Activated T-cell treated with anti-CD3 and anti-CD28 coated beads, Interleukin-2, amount 50 U/mL, for 4 hours (primary cell): ENCODE results near the gene FAS. TPM values are rescaled to one million over a fixed set of nuclear protein-coding genes. Genes with fewer than 3 reads are reported as not detected.

Experiments used
- ATAC-seq, 2 donors: fragments of 200-7000 bp; cut with Tn5 transposase; one replicate each; pipeline ENCODE4 v1.10.0; 2021
- DNase-seq: peaks from one replicate; pipeline ENCODE4 v3.0.0-alpha.2; 2020
- H3K27me3 Mint-ChIP-seq: one replicate; pipeline ENCODE4 v1.8.0; 2021; ENCODE audit warnings: low read depth, mixed read lengths
- H3K36me3 Mint-ChIP-seq: one replicate; pipeline ENCODE4 v1.8.0; 2022; ENCODE audit warnings: mixed read lengths; ENCODE audit not compliant: insufficient read depth
- H3K4me1 Mint-ChIP-seq: one replicate; pipeline ENCODE4 v1.8.0; 2021; ENCODE audit warnings: low read depth, mixed read lengths
- H3K4me3 Mint-ChIP-seq: one replicate; pipeline ENCODE4 v1.8.0; 2021; ENCODE audit warnings: mild to moderate bottlenecking, moderate library complexity, mixed read lengths
- H3K9me3 Mint-ChIP-seq: one replicate; pipeline ENCODE4 v1.8.0; 2021; ENCODE audit warnings: mixed read lengths
- total RNA-seq, 3 donors: library from RNA; stranded (reverse); gene quantifications; one replicate each; pipeline ENCODE4 v1.2.1, GENCODE V29; 2021

Gene FAS
- total RNA-seq, 3 donors from 2014 or later, result 23.0 to 31.9 (median 30.1) TPM

GRCh38 chr10:88961266-88961665 lies 29.3 kb upstream of the FAS start:
- no peaks in the 10 kb centered on the region for H3K36me3 Mint-ChIP-seq
- ATAC-seq, result peak; percentile 20 to 51
- DNase-seq, result no peak
- no peaks in the 10 kb centered on the region for H3K9me3 Mint-ChIP-seq
- H3K4me3 Mint-ChIP-seq, result no peak overlapping the region
- no peaks in the 10 kb centered on the region for H3K27me3 Mint-ChIP-seq
- peaks cover 25% of the 10 kb centered on the region for H3K4me1 Mint-ChIP-seq

GRCh38 chr10:88962336-88962735 lies 28.3 kb upstream of the FAS start:
- H3K36me3 Mint-ChIP-seq, result no peaks in the 10 kb centered on the region
- H3K27me3 Mint-ChIP-seq, result no peaks in the 10 kb centered on the region
- no peaks in the 10 kb centered on the region for H3K9me3 Mint-ChIP-seq
- no peak for DNase-seq
- ATAC-seq, result no peak
- H3K4me1 Mint-ChIP-seq, result peaks cover 25% of the 10 kb centered on the region
- H3K4me3 Mint-ChIP-seq, result peak overlapping the region; percentile 40

- Mint-ChIP-seq H3K27me3 (no peaks in the 10 kb centered on the region), H3K4me3 (no peak overlapping the region), H3K9me3 (no peaks in the 10 kb centered on the region), H3K36me3 (no peaks in the 10 kb centered on the region), H3K4me1 (peaks cover 25% of the 10 kb centered on the region)
- DNase-seq, result no peak
- ATAC-seq, result no peak
Observed at GRCh38 chr10:88963318-88963717, 27.3 kb upstream of the FAS start.

- Mint-ChIP-seq H3K36me3 (no peaks in the 10 kb centered on the region), H3K9me3 (no peaks in the 10 kb centered on the region), H3K4me3 (no peak overlapping the region), H3K27me3 (no peaks in the 10 kb centered on the region), H3K4me1 (peaks cover 25% of the 10 kb centered on the region)
- DNase-seq (no peak), ATAC-seq (no peak)
Observed at GRCh38 chr10:88964360-88964759, 26.2 kb upstream of the FAS start.

- no peak overlapping the region for H3K4me3 Mint-ChIP-seq
- DNase-seq (no peak), ATAC-seq (no peak)
- H3K36me3 Mint-ChIP-seq, result no peaks in the 10 kb centered on the region
- H3K4me1 Mint-ChIP-seq, result peaks cover 25% of the 10 kb centered on the region
- no peaks in the 10 kb centered on the region for H3K9me3 Mint-ChIP-seq
- H3K27me3 Mint-ChIP-seq, result no peaks in the 10 kb centered on the region
Observed at GRCh38 chr10:88964869-88965415, 25.7 kb upstream of the FAS start.

GRCh38 chr10:88966797-88967196 lies 23.8 kb upstream of the FAS start:
- no peaks in the 10 kb centered on the region for H3K27me3 Mint-ChIP-seq
- no peak overlapping the region for H3K4me3 Mint-ChIP-seq
- DNase-seq (no peak), ATAC-seq (no peak)
- peaks cover 11% of the 10 kb centered on the region for H3K4me1 Mint-ChIP-seq
- no peaks in the 10 kb centered on the region for H3K36me3 Mint-ChIP-seq
- no peaks in the 10 kb centered on the region for H3K9me3 Mint-ChIP-seq

GRCh38 chr10:88968391-88968790 lies 22.2 kb upstream of the FAS start:
- ATAC-seq, result no peak
- H3K36me3 Mint-ChIP-seq, result no peaks in the 10 kb centered on the region
- H3K4me1 Mint-ChIP-seq, result peaks cover 2% of the 10 kb centered on the region
- no peak overlapping the region for H3K4me3 Mint-ChIP-seq
- no peaks in the 10 kb centered on the region for H3K27me3 Mint-ChIP-seq
- DNase-seq, result no peak
- no peaks in the 10 kb centered on the region for H3K9me3 Mint-ChIP-seq

GRCh38 chr10:88971221-88972061 lies 19.2 kb upstream of the FAS start:
- Mint-ChIP-seq H3K4me1 (peaks cover 15% of the 10 kb centered on the region), H3K9me3 (no peaks in the 10 kb centered on the region), H3K4me3 (no peak overlapping the region), H3K36me3 (no peaks in the 10 kb centered on the region), H3K27me3 (no peaks in the 10 kb centered on the region)
- DNase-seq (no peak), ATAC-seq (no peak)

- ATAC-seq (no peak), DNase-seq (no peak)
- H3K9me3 Mint-ChIP-seq, result no peaks in the 10 kb centered on the region
- H3K4me1 Mint-ChIP-seq, result peaks cover 16% of the 10 kb centered on the region
- H3K27me3 Mint-ChIP-seq, result no peaks in the 10 kb centered on the region
- H3K4me3 Mint-ChIP-seq, result no peak overlapping the region
- no peaks in the 10 kb centered on the region for H3K36me3 Mint-ChIP-seq
Observed at GRCh38 chr10:88974012-88974411, 16.6 kb upstream of the FAS start.

- Mint-ChIP-seq H3K9me3 (no peaks in the 10 kb centered on the region), H3K4me3 (peak overlapping the region; percentile 94), H3K27me3 (no peaks in the 10 kb centered on the region), H3K4me1 (peaks cover 19% of the 10 kb centered on the region), H3K36me3 (no peaks in the 10 kb centered on the region)
- peak in 1 of 2 donors; percentile 28 for ATAC-seq
- no peak for DNase-seq
Observed at GRCh38 chr10:88974446-88975376, 15.9 kb upstream of the FAS start.

GRCh38 chr10:88975377-88975720 lies 15.2 kb upstream of the FAS start:
- no peaks in the 10 kb centered on the region for H3K9me3 Mint-ChIP-seq
- ATAC-seq, result no peak
- peaks cover 19% of the 10 kb centered on the region for H3K4me1 Mint-ChIP-seq
- H3K27me3 Mint-ChIP-seq, result no peaks in the 10 kb centered on the region
- H3K36me3 Mint-ChIP-seq, result no peaks in the 10 kb centered on the region
- DNase-seq, result no peak
- peak overlapping the region; percentile 94 for H3K4me3 Mint-ChIP-seq

- H3K9me3 Mint-ChIP-seq, result no peaks in the 10 kb centered on the region
- no peaks in the 10 kb centered on the region for H3K27me3 Mint-ChIP-seq
- H3K4me3 Mint-ChIP-seq, result no peak overlapping the region
- H3K4me1 Mint-ChIP-seq, result peaks cover 21% of the 10 kb centered on the region
- no peaks in the 10 kb centered on the region for H3K36me3 Mint-ChIP-seq
- DNase-seq, result no peak
- no peak for ATAC-seq
Observed at GRCh38 chr10:88978463-88978862, 12.1 kb upstream of the FAS start.

GRCh38 chr10:88979153-88979562 lies 11.4 kb upstream of the FAS start:
- DNase-seq (no peak), ATAC-seq (no peak)
- H3K4me1 Mint-ChIP-seq, result peaks cover 27% of the 10 kb centered on the region
- H3K27me3 Mint-ChIP-seq, result no peaks in the 10 kb centered on the region
- no peak overlapping the region for H3K4me3 Mint-ChIP-seq
- no peaks in the 10 kb centered on the region for H3K36me3 Mint-ChIP-seq
- no peaks in the 10 kb centered on the region for H3K9me3 Mint-ChIP-seq

GRCh38 chr10:88979603-88980002 lies 11.0 kb upstream of the FAS start:
- peaks cover 29% of the 10 kb centered on the region for H3K4me1 Mint-ChIP-seq
- no peak for ATAC-seq

More at GRCh38 chr10:88979603-88980002, 11.0 kb upstream of the FAS start:
- H3K9me3 Mint-ChIP-seq, result no peaks in the 10 kb centered on the region
- H3K27me3 Mint-ChIP-seq, result no peaks in the 10 kb centered on the region
- H3K4me3 Mint-ChIP-seq, result no peak overlapping the region
- no peak for DNase-seq
- H3K36me3 Mint-ChIP-seq, result no peaks in the 10 kb centered on the region
